IPS-18c (cell line): ENCODE results near the gene RHOV.

ENCODE experiments used
- H3K4me3 ChIP-seq: 2 replicates; pipeline ENCODE4 v1.7.0; 2013; ENCODE audit warnings: low read depth, mild to moderate bottlenecking, low read length, moderate library complexity; ENCODE audit not compliant: insufficient read depth
- H3K9me3 ChIP-seq: one replicate; pipeline ENCODE4 v1.6.1; 2013; ENCODE audit warnings: mild to moderate bottlenecking, low read length, moderate library complexity; ENCODE audit not compliant: control insufficient read depth, insufficient read depth

The RHOV gene

DNA sequence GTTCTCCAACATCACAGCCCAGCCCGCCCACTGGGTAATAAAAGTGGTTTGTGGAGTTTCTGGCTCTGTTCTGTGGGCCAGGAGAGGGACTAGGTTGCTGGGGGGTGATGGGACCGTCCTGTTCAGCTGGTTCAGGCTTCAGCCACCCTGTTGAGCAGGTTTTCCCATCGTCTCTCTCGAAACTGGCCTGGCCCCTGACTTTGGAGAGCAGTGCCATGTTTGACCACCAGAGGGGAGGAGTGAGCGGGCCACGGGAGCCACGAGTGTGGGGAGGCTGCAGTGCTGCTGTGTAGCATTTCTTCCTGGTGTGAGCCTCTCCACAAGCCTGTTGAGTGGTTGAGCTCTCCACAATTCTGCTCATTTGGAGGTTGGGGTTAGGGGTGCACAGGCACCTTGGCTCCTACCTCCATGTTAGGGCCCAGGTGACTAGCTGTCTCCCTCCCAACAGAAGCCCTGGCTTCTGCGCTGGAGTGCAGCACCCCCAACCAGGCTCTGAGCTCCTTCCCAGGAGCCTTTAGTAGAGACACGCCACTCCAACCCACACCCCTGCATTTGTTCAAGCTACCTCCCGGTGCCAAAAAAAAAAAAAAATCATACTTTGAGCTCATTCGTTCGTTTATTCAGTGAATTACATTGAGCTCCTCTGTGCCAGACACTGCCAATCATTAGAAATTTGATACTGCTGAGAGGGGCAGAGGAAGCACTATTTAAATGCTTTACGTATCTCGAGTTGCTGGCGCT is 16.3 kb downstream of the RHOV start:
- Histone ChIP-seq H3K4me3 (no peak overlapping the region), H3K9me3 (no peaks in the 10 kb centered on the region)

DNA sequence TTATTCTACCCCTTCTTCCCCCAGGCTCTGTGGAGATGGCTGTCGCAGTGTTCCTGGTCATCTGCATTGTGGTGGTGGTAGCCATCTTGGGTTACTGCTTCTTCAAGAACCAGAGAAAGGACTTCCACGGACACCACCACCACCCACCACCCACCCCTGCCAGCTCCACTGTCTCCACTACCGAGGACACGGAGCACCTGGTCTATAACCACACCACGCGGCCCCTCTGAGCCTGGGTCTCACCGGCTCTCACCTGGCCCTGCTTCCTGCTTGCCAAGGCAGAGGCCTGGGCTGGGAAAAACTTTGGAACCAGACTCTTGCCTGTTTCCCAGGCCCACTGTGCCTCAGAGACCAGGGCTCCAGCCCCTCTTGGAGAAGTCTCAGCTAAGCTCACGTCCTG is 17.3 kb downstream of the RHOV start:
- H3K4me3 ChIP-seq, result no peak overlapping the region
- no peaks in the 10 kb centered on the region for H3K9me3 ChIP-seq

DNA sequence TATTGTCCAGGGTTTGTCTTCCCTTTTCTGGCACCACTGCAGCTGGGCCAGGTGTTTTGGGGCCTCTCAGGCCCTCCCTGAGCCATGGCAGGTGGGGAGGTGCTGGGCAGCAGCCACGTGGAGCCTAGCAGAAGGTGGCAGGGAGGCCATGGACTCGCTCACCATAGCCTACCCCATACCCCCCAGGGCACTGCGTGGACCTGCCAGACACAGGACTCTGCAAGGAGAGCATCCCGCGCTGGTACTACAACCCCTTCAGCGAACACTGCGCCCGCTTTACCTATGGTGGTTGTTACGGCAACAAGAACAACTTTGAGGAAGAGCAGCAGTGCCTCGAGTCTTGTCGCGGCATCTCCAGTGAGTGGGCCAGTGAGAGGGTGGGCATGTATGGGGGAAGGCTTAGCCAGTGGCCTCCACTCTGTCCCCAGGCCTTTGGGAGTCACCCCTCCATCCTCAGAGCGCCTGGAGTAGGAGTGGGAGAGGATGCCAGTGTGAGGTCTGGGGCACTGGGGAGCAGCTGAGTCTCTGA is 18.3 kb downstream of the RHOV start:
- H3K4me3 ChIP-seq, result no peak overlapping the region
- H3K9me3 ChIP-seq, result no peaks in the 10 kb centered on the region

DNA sequence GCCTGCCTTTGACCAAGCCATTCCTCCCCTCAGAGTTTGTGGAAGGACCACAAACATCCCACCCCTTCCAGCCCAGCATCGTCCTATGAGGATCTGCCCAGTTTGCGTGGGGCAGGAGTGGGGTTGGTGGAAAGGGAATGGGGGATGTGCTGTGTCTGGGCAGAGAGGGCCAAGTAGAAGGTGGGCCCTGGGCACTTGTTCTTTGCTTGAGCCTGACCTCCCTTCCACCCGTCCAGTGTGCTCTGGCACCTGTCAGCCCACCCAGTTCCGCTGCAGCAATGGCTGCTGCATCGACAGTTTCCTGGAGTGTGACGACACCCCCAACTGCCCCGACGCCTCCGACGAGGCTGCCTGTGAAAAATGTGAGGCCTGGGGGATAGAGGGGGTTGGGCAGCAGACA is 19.9 kb downstream of the RHOV start:
- H3K9me3 ChIP-seq, result no peaks in the 10 kb centered on the region

DNA sequence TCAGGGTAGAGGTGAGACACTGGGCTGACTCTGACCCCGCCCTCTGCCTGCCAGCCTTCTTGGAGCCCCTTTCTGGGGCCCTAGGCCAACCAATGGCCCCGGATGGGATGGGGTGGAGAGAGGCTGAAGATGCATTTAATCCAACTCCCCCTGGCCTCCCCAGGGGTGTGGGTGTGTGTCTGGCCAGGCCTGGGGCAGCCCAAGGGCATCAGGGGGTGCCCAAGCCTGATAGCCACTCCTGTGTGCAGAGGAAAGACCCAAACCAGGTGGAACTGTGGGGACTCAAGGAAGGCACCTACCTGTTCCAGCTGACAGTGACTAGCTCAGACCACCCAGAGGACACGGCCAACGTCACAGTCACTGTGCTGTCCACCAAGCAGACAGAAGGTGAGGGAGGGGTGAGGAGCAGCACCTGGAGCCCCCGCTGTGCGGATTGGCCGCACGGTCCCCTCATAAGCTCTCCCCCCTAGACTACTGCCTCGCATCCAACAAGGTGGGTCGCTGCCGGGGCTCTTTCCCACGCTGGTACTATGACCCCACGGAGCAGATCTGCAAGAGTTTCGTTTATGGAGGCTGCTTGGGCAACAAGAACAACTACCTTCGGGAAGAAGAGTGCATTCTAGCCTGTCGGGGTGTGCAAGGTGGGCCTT is 20.7 kb downstream of the RHOV start:
- no peak overlapping the region for H3K4me3 ChIP-seq

More for the DNA sequence above, 19.9 kb downstream of the RHOV start:
- no peak overlapping the region for H3K4me3 ChIP-seq

DNA sequence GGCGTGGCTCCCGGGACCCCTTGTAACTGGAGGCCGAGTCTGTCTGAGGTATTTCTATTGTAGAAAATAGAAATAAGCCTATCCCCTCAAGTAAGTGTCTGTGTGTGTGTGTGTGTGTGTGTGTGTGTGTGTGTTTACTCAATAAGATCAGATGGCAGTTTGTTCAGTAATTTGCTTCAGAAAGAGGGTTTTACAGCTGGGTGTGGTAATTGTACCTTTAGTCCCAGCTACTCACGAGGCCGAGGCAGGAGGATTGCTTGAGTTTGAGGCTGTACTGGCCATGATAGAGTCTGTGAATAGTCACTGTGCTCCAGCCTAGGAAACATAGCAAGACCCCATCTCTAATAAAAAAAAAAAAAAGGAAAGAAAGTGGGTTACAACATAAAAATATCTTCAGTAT is 21.5 kb downstream of the RHOV start:
- H3K9me3 ChIP-seq, result no peaks in the 10 kb centered on the region
- no peak overlapping the region for H3K4me3 ChIP-seq

More for the DNA sequence above, 20.7 kb downstream of the RHOV start:
- no peaks in the 10 kb centered on the region for H3K9me3 ChIP-seq

DNA sequence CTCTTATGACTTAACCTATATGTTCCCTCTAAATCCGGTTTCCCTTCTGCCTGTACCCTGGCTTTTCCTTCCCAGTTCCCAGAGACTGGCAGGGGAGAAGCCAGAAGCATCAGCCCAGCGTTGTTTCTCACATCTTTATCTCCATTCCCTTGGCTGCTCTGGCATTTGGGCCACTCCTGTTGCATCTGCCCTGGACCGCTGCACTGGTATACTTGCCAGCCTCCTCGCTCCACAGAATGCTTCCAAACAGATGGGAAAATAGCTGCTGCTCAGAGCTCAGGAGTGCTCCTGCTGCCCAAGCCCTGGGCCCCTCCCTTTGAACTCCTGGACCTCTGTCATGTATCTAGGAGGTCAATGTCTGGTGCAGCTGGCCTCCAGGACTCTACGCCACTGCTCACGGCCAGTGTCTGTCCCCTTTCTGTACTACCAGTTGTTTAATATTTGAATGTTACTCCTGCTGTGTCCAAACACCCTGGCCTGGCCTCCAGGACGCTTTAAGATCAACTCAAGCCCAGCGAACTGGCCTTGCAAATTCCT is 23.4 kb downstream of the RHOV start:
- H3K4me3 ChIP-seq, result no peak overlapping the region
- no peaks in the 10 kb centered on the region for H3K9me3 ChIP-seq

DNA sequence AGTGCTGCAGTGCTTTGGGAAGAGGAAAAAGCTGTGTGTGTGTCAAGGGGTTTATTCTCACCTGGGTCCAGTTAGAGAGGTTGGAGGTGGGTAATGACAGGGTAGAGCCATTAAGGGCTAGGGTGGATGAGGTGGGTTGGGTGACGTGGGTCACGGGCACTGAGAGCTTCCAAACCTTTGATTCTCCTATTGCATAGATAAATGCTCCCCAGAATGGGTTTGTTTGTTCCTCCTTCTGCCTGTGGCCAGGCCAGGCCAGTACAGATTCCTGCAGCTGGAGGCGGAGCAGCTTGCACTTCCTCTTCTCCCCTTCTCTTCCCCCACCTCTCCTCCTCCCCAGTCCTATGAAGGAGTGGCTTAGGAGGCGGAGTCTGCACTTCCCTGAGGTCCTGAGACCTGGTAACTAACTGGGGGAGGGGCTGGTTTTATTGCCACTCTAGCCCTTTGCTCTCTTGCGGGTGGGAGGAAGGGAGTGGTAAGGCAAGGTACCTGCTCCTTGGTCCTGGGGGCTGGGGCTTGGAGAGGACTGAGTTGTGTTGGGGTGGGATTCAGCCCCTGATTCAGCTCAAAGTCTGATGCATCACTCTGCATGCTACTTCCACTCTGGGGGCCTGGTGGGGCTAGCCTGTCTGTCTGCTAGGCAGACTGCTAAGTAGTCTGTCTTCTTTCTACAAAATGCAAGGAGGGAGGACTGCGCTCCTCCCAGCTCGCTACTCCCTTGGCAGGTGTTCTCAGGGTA is 26.6 kb downstream of the RHOV start:
- Histone ChIP-seq H3K4me3 (peak overlapping the region; percentile 31), H3K9me3 (no peaks in the 10 kb centered on the region)

DNA sequence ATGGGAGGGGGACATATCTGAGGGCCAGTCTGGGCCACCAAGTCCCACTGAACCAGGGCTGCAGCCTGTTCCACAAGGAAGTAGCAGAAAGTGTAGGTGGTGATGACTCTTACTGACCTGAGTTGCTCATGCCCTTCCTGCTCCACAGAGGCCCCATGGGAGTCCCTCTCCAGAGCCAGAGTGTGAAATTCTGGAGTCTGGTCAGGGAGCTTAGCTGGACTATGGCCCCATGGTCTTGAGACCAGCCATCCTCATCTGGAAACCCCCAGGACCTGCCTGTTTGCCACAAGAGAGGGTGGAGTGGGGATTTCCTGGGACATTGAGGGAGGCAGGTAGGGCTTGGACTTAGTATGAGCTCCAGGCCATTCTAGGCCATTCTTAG is 27.2 kb downstream of the RHOV start:
- Histone ChIP-seq H3K9me3 (no peaks in the 10 kb centered on the region), H3K4me3 (no peak overlapping the region; the same call in 1 of the 2 replicates)

DNA sequence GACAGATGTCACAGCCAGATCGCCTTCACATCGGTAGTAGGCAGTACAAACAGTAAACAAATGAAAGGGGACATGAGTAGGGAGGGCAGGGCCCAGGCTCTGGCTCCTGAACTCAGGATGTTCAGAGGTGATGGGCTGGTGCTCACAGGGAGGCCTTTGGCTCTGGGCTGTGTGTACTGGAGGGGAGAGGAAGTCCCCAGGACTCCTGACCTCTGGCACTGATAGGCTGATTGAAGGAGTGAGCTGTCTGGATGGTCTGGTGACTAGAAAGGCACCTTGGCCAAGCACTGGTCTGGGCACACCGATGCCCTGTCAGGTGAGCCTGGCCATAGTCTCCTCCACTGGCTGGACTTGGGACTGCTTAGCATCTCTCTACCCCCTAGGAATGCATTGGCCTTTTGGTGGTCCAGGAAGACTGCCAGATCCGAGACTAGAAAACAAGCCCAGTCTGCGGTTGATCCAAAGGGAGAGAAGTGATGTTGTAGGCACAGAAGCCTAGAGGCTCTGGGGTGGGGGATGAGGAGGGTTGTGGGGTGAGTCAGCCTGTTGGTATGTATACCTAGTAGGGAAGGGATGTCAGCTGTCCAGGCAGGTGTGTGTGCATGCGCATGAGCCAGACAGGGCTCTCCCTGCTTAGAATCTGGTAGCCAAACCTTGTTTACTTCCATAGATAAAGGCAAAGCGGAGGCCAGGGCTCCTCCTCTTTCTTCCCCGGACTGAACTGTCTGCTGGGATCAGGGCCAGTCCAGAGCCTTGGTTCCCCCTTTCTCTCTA is 28.3 kb downstream of the RHOV start:
- Histone ChIP-seq H3K4me3 (peak overlapping the region; percentile 92), H3K9me3 (no peaks in the 10 kb centered on the region)

DNA sequence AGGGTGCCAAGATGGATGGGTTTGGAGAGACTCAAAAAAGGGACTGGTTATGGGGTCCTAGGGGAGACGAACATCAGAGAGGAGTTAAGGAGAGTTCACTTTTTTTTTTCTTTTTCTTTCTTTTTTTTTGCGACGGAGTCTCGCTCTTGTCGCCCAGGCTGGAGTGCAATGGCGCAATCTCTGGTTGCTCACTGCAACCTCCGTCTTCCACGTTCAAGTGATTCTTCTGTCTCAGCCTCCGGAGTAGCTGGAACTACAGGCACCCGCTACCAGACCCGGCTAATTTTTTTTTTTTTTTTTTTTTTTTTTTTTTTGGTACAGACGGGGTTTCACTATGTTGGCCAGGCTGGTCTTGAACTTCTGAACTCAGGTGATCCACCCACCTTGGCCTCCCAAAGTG is 29.0 kb downstream of the RHOV start:
- no peaks in the 10 kb centered on the region for H3K9me3 ChIP-seq
- peak overlapping the region; percentile 92 for H3K4me3 ChIP-seq

DNA sequence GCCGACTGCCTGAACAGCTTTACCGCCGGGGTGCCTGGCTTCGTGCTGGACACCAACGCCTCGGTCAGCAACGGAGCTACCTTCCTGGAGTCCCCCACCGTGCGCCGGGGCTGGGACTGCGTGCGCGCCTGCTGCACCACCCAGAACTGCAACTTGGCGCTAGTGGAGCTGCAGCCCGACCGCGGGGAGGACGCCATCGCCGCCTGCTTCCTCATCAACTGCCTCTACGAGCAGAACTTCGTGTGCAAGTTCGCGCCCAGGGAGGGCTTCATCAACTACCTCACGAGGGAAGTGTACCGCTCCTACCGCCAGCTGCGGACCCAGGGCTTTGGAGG is 29.4 kb downstream of the RHOV start:
- peak overlapping the region; percentile 92 for H3K4me3 ChIP-seq

DNA sequence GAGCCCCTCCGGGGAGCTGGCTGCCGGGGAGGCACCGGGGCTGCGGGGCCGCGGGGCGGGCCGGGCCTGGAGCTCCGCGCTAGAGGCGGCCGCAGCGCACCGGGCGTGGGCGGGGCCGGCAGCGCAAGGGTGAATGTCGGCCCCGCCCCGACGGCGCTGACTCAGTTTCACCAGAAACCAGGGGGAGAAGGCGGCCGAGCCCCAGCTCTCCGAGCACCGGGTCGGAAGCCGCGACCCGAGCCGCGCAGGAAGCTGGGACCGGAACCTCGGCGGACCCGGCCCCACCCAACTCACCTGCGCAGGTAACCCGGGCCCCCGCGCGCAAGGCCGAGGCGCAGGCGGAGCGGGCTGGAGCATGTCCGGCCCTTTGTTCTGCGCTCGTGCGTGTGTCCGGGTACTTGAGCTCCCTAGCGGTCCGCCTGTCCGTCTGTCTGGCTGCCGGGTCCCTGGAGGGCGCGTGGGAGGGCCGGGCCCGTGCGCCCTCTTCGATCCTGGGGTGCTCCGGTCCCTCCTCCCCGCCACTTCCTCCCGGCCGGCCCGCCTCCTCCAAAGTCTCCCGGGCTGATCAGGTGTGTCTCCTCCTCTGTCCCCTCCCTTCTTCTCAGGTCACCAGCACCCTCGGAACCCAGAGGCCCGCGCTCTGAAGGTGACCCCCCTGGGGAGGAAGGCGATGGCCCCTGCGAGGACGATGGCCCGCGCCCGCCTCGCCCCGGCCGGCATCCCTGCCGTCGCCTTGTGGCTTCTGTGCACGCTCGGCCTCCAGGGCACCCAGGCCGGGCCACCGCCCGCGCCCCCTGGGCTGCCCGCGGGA is 29.9 kb downstream of the RHOV start, which contains the start of gene SPINT1:
Gene SPINT1 (plus strand): TSS at position 164 of the 811 bp plus-strand sequence. CDS start 507 bp downstream, at position 671.
- Histone ChIP-seq H3K9me3 (no peaks in the 10 kb centered on the region), H3K4me3 (peak within 1 kb of the TSS; percentile 92)

More for the DNA sequence above, 29.4 kb downstream of the RHOV start:
- H3K9me3 ChIP-seq, result no peaks in the 10 kb centered on the region

DNA sequence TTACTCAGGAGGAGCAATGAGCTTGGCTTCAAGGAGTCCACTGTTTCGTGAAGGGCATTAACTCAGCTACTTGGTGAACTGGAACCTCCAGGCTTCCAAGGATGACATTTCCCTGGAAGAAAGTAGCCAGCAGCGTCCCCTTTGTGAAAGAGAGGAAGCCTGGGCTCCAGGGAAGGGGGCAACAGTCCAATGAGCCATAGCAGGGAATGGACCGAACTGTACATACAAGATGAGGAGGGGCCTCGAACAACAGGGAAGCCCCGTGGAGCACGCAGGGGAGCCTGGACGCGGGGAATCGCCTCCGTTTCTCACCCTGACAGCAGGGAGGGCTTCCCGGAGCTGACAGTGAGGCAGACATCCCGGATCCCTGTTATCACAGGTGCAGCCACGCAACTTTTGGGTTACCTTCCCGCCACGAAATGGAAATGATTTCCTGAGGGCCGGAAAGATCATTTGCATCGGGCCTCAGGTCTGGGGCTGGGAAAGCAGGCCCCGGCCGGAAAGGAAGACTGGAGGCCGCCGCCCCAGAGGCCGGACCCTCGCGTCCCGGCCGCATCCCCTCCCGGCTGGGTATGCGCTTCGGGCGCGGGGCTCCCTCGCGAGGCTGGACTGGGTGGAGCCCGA is 30.7 kb downstream of the RHOV start:
- no peaks in the 10 kb centered on the region for H3K9me3 ChIP-seq
- peak overlapping the region; percentile 92 for H3K4me3 ChIP-seq

DNA sequence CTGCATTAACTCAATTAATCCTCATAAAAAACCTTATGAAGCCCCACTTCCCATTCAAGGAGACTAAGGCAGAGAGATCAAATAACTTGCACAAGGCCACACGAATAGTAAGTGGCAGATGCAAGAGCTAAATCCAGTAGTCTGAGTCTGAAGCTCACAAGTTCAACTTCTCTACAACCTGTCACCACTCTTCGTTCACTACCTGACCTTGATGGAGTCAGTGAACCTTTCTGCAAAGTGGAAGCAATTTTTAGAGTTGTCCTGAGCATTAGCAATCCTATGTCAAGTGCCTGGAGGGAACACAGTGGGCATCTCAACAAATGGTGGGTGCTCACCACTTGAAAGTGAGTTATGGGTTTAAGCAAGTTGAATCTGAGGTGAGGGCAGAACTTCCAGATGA is 32.3 kb downstream of the RHOV start:
- no peaks in the 10 kb centered on the region for H3K9me3 ChIP-seq
- no peak overlapping the region for H3K4me3 ChIP-seq

DNA sequence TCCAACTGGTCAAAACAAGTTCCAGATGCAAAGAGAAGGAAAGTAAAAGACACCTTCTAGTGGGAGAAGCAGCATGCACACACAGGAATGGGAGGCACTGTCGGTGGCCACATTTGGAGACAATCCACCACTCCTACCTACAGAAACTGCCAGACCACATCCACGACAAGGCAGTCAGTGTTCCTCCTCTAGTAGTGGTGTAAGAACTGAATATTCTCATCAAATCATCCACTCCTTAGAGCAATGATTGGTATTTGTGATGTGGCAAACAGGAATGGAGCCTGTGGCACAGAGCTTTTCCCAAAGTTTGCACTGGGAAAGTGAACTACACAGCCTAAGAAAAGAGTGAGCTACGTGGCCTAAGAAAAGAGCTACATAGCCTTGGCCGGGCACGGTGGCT is 35.3 kb downstream of the RHOV start:
- Histone ChIP-seq H3K4me3 (no peak overlapping the region), H3K9me3 (no peaks in the 10 kb centered on the region)
